ENCODE results near the gene SPCS3. TPM values are rescaled to one million over a fixed set of nuclear protein-coding genes. Genes with fewer than 3 reads are reported as not detected.

Gene SPCS3
- total RNA-seq, 1 donor from 2014 or later = 118 TPM

GRCh38 chr4:176376032-176376614, 56.4 kb downstream of the SPCS3 start:
- no peak overlapping the region for H3K27ac Mint-ChIP-seq (ENCODE audit: unreplicated experiment)
- no peaks in the 10 kb centered on the region for H3K36me3 Mint-ChIP-seq (ENCODE audit: unreplicated experiment)
- peaks cover 9% of the 10 kb centered on the region for H3K9me3 Mint-ChIP-seq (ENCODE audit: unreplicated experiment)
- no peaks in the 10 kb centered on the region for H3K27me3 Mint-ChIP-seq (ENCODE audit: unreplicated experiment)
- peak; percentile 70 for TF ChIP-seq CTCF (IDR thresholded peaks at IDR 0.05)
- H3K4me3 Mint-ChIP-seq (ENCODE audit: unreplicated experiment) = no peak overlapping the region
- H3K4me1 Mint-ChIP-seq (ENCODE audit: unreplicated experiment) = peaks cover 4% of the 10 kb centered on the region
- no peak for DNase-seq (ENCODE audit: extremely low spot score, unreplicated experiment)

GRCh38 chr4:176377780-176378179, 58.0 kb downstream of the SPCS3 start:
- TF ChIP-seq CTCF (IDR thresholded peaks at IDR 0.05) = peak; percentile 71

GRCh38 chr4:176380352-176381157, 60.8 kb downstream of the SPCS3 start:
- TF ChIP-seq CTCF (IDR thresholded peaks at IDR 0.05) = no peak
- no peak overlapping the region for H3K27ac Mint-ChIP-seq (ENCODE audit: unreplicated experiment)
- H3K4me3 Mint-ChIP-seq (ENCODE audit: unreplicated experiment) = no peak overlapping the region

More at GRCh38 chr4:176377780-176378179, 58.0 kb downstream of the SPCS3 start:
- H3K4me3 Mint-ChIP-seq (ENCODE audit: unreplicated experiment) = no peak overlapping the region
- H3K27ac Mint-ChIP-seq (ENCODE audit: unreplicated experiment) = no peak overlapping the region
- peaks cover 9% of the 10 kb centered on the region for H3K9me3 Mint-ChIP-seq (ENCODE audit: unreplicated experiment)
- no peak for DNase-seq (ENCODE audit: extremely low spot score, unreplicated experiment)
- H3K4me1 Mint-ChIP-seq (ENCODE audit: unreplicated experiment) = peaks cover 4% of the 10 kb centered on the region
- H3K27me3 Mint-ChIP-seq (ENCODE audit: unreplicated experiment) = no peaks in the 10 kb centered on the region
- H3K36me3 Mint-ChIP-seq (ENCODE audit: unreplicated experiment) = no peaks in the 10 kb centered on the region

More at GRCh38 chr4:176380352-176381157, 60.8 kb downstream of the SPCS3 start:
- Mint-ChIP-seq H3K4me1 (ENCODE audit: unreplicated experiment) (peaks cover 4% of the 10 kb centered on the region), H3K9me3 (ENCODE audit: unreplicated experiment) (no peaks in the 10 kb centered on the region), H3K27me3 (ENCODE audit: unreplicated experiment) (no peaks in the 10 kb centered on the region), H3K36me3 (ENCODE audit: unreplicated experiment) (no peaks in the 10 kb centered on the region)
- no peak for DNase-seq (ENCODE audit: extremely low spot score, unreplicated experiment)

Other genes with a start within 250 kb of the SPCS3 start
- gene SPATA4, start 124.4 kb upstream of the SPCS3 start, total RNA-seq = 0.76 TPM in 1 of 2 replicates, not detected in the other
- 0.32 TPM in 1 of 2 replicates, not detected in the other for gene ASB5, start 50.7 kb upstream of the SPCS3 start, total RNA-seq